Measurements from ENCODE around the gene SPATA31C1.

SPATA31C1 gene

DNA sequence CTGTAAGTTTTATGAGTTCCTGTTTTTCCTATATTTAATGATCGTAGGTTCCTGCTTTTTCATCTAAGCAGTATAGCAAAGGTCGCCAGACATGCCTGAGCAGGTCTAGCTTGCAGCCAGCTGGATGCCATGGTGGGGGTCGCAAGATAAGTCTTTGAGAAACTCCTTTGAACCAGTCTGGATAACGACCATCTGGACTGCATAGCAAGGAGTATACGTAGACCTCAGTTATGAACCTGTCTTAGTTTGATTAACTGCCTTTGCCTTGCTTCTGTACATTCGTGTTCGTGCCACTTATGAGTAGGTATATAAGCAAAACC is 43.5 kb upstream of the SPATA31C1 start:
- no peaks in the 10 kb centered on the region for H3K9me2 ChIP-seq (replicated peaks; ENCODE audit: low read depth, low read length)
- no peaks in the 10 kb centered on the region for H3K9me3 ChIP-seq (ENCODE audit: insufficient read depth, low read depth, low read length)
- H3K4me2 ChIP-seq (ENCODE audit: low read depth, low read length, poor library complexity, severe bottlenecking), result no peak overlapping the region
- H3K9ac ChIP-seq (ENCODE audit: low read depth, low read length, poor library complexity, severe bottlenecking), result no peak overlapping the region
- H3K4me3 ChIP-seq (ENCODE audit: low read length, poor library complexity, severe bottlenecking), result no peak overlapping the region
- H3K4me1 ChIP-seq (ENCODE audit: insufficient read depth, low read length, poor library complexity, severe bottlenecking), result no peaks in the 10 kb centered on the region
- TF ChIP-seq, protein P1, sequence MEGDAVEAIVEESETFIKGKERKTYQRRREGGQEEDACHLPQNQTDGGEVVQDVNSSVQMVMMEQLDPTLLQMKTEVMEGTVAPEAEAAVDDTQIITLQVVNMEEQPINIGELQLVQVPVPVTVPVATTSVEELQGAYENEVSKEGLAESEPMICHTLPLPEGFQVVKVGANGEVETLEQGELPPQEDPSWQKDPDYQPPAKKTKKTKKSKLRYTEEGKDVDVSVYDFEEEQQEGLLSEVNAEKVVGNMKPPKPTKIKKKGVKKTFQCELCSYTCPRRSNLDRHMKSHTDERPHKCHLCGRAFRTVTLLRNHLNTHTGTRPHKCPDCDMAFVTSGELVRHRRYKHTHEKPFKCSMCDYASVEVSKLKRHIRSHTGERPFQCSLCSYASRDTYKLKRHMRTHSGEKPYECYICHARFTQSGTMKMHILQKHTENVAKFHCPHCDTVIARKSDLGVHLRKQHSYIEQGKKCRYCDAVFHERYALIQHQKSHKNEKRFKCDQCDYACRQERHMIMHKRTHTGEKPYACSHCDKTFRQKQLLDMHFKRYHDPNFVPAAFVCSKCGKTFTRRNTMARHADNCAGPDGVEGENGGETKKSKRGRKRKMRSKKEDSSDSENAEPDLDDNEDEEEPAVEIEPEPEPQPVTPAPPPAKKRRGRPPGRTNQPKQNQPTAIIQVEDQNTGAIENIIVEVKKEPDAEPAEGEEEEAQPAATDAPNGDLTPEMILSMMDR (conservative IDR thresholded peaks at IDR 0.05; ENCODE audit: low read length), result no peak
- TF ChIP-seq EZH2phosphoT487 (IDR thresholded peaks at IDR 0.05; ENCODE audit: borderline replicate concordance), result no peak
- H2AFZ ChIP-seq (ENCODE audit: low read length), result no peak overlapping the region
- no peaks in the 10 kb centered on the region for H3F3A ChIP-seq (ENCODE audit: low read depth)
- H3K79me2 ChIP-seq (ENCODE audit: insufficient read depth, low read length), result no peaks in the 10 kb centered on the region
- no peaks in the 10 kb centered on the region for H3K27me3 ChIP-seq (ENCODE audit: insufficient read depth, low read length, poor library complexity, severe bottlenecking)
- H3K36me3 ChIP-seq (ENCODE audit: insufficient read depth, low read length), result no peaks in the 10 kb centered on the region
- no peaks in the 10 kb centered on the region for H4K20me1 ChIP-seq (ENCODE audit: insufficient read depth, low read length, poor library complexity, severe bottlenecking)

DNA sequence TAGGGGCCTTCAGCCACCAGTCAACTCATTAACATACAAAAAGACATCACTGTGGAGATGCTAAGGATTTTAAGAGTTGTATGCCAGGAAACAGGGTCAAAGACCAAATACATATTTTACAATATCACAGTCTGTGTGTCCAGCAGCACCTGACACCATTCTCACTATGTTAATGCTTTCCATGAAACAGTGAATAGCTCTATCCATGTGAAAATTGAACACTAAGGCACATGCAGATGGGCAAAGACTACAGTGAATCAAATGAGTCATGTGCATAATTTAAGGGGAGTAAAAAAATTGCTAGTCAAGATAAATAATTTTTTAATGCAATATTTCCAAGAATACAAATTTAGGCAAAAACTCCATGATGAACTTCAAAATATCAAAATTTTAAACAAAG is 42.7 kb upstream of the SPATA31C1 start:
- no peaks in the 10 kb centered on the region for H3K9me2 ChIP-seq (replicated peaks; ENCODE audit: low read depth, low read length)
- no peaks in the 10 kb centered on the region for H3F3A ChIP-seq (ENCODE audit: low read depth)
- H3K4me1 ChIP-seq (ENCODE audit: insufficient read depth, low read length, poor library complexity, severe bottlenecking), result no peaks in the 10 kb centered on the region
- TF ChIP-seq EZH2phosphoT487 (IDR thresholded peaks at IDR 0.05; ENCODE audit: borderline replicate concordance), result no peak
- TF ChIP-seq, protein P1 (conservative IDR thresholded peaks at IDR 0.05; ENCODE audit: low read length), result no peak
- H3K27me3 ChIP-seq (ENCODE audit: insufficient read depth, low read length, poor library complexity, severe bottlenecking), result no peaks in the 10 kb centered on the region
- H3K9ac ChIP-seq (ENCODE audit: low read depth, low read length, poor library complexity, severe bottlenecking), result no peak overlapping the region
- no peaks in the 10 kb centered on the region for H3K36me3 ChIP-seq (ENCODE audit: insufficient read depth, low read length)
- H3K9me3 ChIP-seq (ENCODE audit: insufficient read depth, low read depth, low read length), result no peaks in the 10 kb centered on the region
- no peak overlapping the region for H2AFZ ChIP-seq (ENCODE audit: low read length)
- H3K79me2 ChIP-seq (ENCODE audit: insufficient read depth, low read length), result no peaks in the 10 kb centered on the region
- H4K20me1 ChIP-seq (ENCODE audit: insufficient read depth, low read length, poor library complexity, severe bottlenecking), result no peaks in the 10 kb centered on the region
- H3K4me2 ChIP-seq (ENCODE audit: low read depth, low read length, poor library complexity, severe bottlenecking), result no peak overlapping the region
- H3K4me3 ChIP-seq (ENCODE audit: low read length, poor library complexity, severe bottlenecking), result no peak overlapping the region

DNA sequence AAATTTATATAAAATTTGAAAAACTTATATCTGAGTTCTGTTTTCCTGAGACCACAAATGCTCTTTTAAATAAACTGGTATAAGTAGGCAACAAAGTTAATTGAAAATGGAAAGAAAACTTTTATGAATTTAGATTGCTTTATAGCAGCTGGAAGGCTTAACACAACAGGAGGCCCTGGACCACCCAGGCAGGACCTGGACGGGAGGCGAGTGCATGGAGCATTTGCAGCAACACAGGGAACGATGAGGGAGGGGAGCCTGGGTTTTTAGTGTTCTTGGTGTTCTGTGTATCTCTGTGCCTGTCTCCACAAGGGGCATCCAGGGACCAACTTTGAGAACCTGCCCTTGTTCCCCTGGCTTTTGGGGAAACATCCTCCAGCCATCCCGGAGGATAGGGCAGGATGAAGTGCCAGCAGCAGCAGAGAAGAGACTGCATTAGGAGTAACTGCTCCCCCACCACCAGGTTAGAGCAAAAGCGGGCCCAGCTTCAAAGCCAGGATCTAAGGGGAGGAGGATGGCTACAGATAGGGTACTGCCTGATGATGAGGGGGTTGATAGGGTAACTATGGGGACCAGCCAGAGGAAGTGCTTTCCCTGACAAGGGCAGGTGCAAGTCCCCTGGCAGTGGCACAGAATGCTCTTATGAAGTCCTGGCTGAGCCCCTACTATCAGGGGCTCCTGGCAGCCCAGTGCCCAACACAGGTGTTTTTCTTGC is 41.8 kb upstream of the SPATA31C1 start:
- no peaks in the 10 kb centered on the region for H3K9me2 ChIP-seq (replicated peaks; ENCODE audit: low read depth, low read length)

More for the DNA sequence above, 41.8 kb upstream of the SPATA31C1 start:
- Histone ChIP-seq H3F3A (ENCODE audit: low read depth) (no peaks in the 10 kb centered on the region), H3K4me1 (ENCODE audit: insufficient read depth, low read length, poor library complexity, severe bottlenecking) (no peaks in the 10 kb centered on the region), H4K20me1 (ENCODE audit: insufficient read depth, low read length, poor library complexity, severe bottlenecking) (no peaks in the 10 kb centered on the region), H3K4me3 (ENCODE audit: low read length, poor library complexity, severe bottlenecking) (no peak overlapping the region), H3K27me3 (ENCODE audit: insufficient read depth, low read length, poor library complexity, severe bottlenecking) (no peaks in the 10 kb centered on the region), H3K9me3 (ENCODE audit: insufficient read depth, low read depth, low read length) (no peaks in the 10 kb centered on the region), H3K9ac (ENCODE audit: low read depth, low read length, poor library complexity, severe bottlenecking) (no peak overlapping the region), H3K4me2 (ENCODE audit: low read depth, low read length, poor library complexity, severe bottlenecking) (no peak overlapping the region), H3K36me3 (ENCODE audit: insufficient read depth, low read length) (no peaks in the 10 kb centered on the region), H3K79me2 (ENCODE audit: insufficient read depth, low read length) (no peaks in the 10 kb centered on the region), H2AFZ (ENCODE audit: low read length) (no peak overlapping the region)
- TF ChIP-seq, protein P1 (conservative IDR thresholded peaks at IDR 0.05; ENCODE audit: low read length), result no peak
- no peak for TF ChIP-seq EZH2phosphoT487 (IDR thresholded peaks at IDR 0.05; ENCODE audit: borderline replicate concordance)

Data from Loucy (cell line).